ENCODE results near the gene CEACAM16.

The CEACAM16 gene

GRCh38 chr19:44697670-44698034 is 1.3 kb upstream of the CEACAM16 start:
- Histone ChIP-seq H3K79me2 (ENCODE audit: control insufficient read depth, low read length) (no peaks in the 10 kb centered on the region), H3K4me3 (ENCODE audit: low read length) (no peak overlapping the region), H3K9me3 (ENCODE audit: control insufficient read depth, insufficient read depth, low read length) (no peaks in the 10 kb centered on the region), H3K27ac (ENCODE audit: low read depth, low read length) (no peak overlapping the region), H3K36me3 (ENCODE audit: control insufficient read depth, low read length) (no peaks in the 10 kb centered on the region), H3K27me3 (ENCODE audit: control insufficient read depth, low read length) (peaks cover 6% of the 10 kb centered on the region), H3F3A (ENCODE audit: control insufficient read depth, insufficient read depth) (no peaks in the 10 kb centered on the region), H3K4me1 (ENCODE audit: control insufficient read depth, low read length) (no peaks in the 10 kb centered on the region), H3K4me2 (ENCODE audit: low read length) (no peak overlapping the region), H3K9me2 (replicated peaks; ENCODE audit: control insufficient read depth, low read length) (no peaks in the 10 kb centered on the region), H4K20me1 (ENCODE audit: control insufficient read depth, insufficient read depth, low read depth, low read length) (no peaks in the 10 kb centered on the region)
- TF ChIP-seq CTCF (IDR thresholded peaks at IDR 0.05; ENCODE audit: low read depth, low read length, poor library complexity, severe bottlenecking) (no peak), EZH2phosphoT487 (IDR thresholded peaks at IDR 0.05; ENCODE audit: borderline replicate concordance, low read length) (no peak)

- H3K4me1 ChIP-seq (ENCODE audit: control insufficient read depth, low read length), result no peaks in the 10 kb centered on the region
Observed at GRCh38 chr19:44700547-44700946, 1.6 kb downstream of the CEACAM16 start.

GRCh38 chr19:44701228-44701627 is 2.3 kb downstream of the CEACAM16 start:
- Histone ChIP-seq H3K27me3 (ENCODE audit: control insufficient read depth, low read length) (peaks cover 6% of the 10 kb centered on the region), H3K36me3 (ENCODE audit: control insufficient read depth, low read length) (no peaks in the 10 kb centered on the region), H3K9me2 (replicated peaks; ENCODE audit: control insufficient read depth, low read length) (no peaks in the 10 kb centered on the region), H3K4me1 (ENCODE audit: control insufficient read depth, low read length) (no peaks in the 10 kb centered on the region), H4K20me1 (ENCODE audit: control insufficient read depth, insufficient read depth, low read depth, low read length) (no peaks in the 10 kb centered on the region), H3K27ac (ENCODE audit: low read depth, low read length) (no peak overlapping the region), H3K79me2 (ENCODE audit: control insufficient read depth, low read length) (no peaks in the 10 kb centered on the region), H3K4me3 (ENCODE audit: low read length) (no peak overlapping the region), H3K9me3 (ENCODE audit: control insufficient read depth, insufficient read depth, low read length) (no peaks in the 10 kb centered on the region), H3F3A (ENCODE audit: control insufficient read depth, insufficient read depth) (no peaks in the 10 kb centered on the region), H3K4me2 (ENCODE audit: low read length) (no peak overlapping the region)
- TF ChIP-seq EZH2phosphoT487 (IDR thresholded peaks at IDR 0.05; ENCODE audit: borderline replicate concordance, low read length), result no peak
- TF ChIP-seq CTCF (IDR thresholded peaks at IDR 0.05; ENCODE audit: low read depth, low read length, poor library complexity, severe bottlenecking), result no peak

More at GRCh38 chr19:44700547-44700946, 1.6 kb downstream of the CEACAM16 start:
- H3K9me2 ChIP-seq (replicated peaks; ENCODE audit: control insufficient read depth, low read length), result no peaks in the 10 kb centered on the region
- H3K9me3 ChIP-seq (ENCODE audit: control insufficient read depth, insufficient read depth, low read length), result no peaks in the 10 kb centered on the region
- no peak for TF ChIP-seq CTCF (IDR thresholded peaks at IDR 0.05; ENCODE audit: low read depth, low read length, poor library complexity, severe bottlenecking)
- no peak for TF ChIP-seq EZH2phosphoT487 (IDR thresholded peaks at IDR 0.05; ENCODE audit: borderline replicate concordance, low read length)
- no peaks in the 10 kb centered on the region for H4K20me1 ChIP-seq (ENCODE audit: control insufficient read depth, insufficient read depth, low read depth, low read length)
- no peaks in the 10 kb centered on the region for H3K79me2 ChIP-seq (ENCODE audit: control insufficient read depth, low read length)
- H3K4me2 ChIP-seq (ENCODE audit: low read length), result no peak overlapping the region
- no peaks in the 10 kb centered on the region for H3K36me3 ChIP-seq (ENCODE audit: control insufficient read depth, low read length)
- H3F3A ChIP-seq (ENCODE audit: control insufficient read depth, insufficient read depth), result no peaks in the 10 kb centered on the region
- no peak overlapping the region for H3K4me3 ChIP-seq (ENCODE audit: low read length)
- H3K27ac ChIP-seq (ENCODE audit: low read depth, low read length), result no peak overlapping the region
- peaks cover 6% of the 10 kb centered on the region for H3K27me3 ChIP-seq (ENCODE audit: control insufficient read depth, low read length)
